SK-N-SH (cell line): ENCODE results near the gene PHC2. TPM values are rescaled to one million over a fixed set of nuclear protein-coding genes. Genes with fewer than 3 reads are reported as not detected.

Source experiments
- CTCF ChIA-PET: fragments of 300-600, 350-600 bp; formaldehyde crosslinking; extraction: SDS; loops from one replicate; lab custom pipeline; 2021; lab: Yijun Ruan, JAX
- POLR2A ChIA-PET: fragments of 350-600 bp; sonication (Branson Sonifier 250); formaldehyde crosslinking; extraction: SDS; loops from one replicate; lab custom pipeline; 2020; ENCODE audit warnings: antibody characterized with exemption, inconsistent platforms; lab: Yijun Ruan, JAX
- DNase-seq: peaks from one replicate; pipeline ENCODE4 v3.0.0; 2012
- H2AFZ ChIP-seq: fragments of 200-600 bp; sonication (generic); 2 replicates; pipeline ENCODE4 v1.8.1; 2016; ENCODE audit warnings: antibody characterized with exemption, mild to moderate bottlenecking, low read depth
- H3F3A ChIP-seq: fragments of 200-600 bp; sonication (generic); replicated peaks from 2 replicates; pipeline ENCODE3; 2016; ENCODE audit warnings: antibody characterized with exemption, mild to moderate bottlenecking; ENCODE audit not compliant: insufficient read depth
- H3K27ac ChIP-seq, 2 experiments: fragments of 200-500 bp in 1 of 2; fragments of 200-600 bp in 1 of 2; sonication (Bioruptor generic) in 1 of 2; sonication (generic), shearing (Covaris generic) in 1 of 2; 2 replicates each; pipeline versions ENCODE4 v1.5.1 to v1.6.1; 2014 to 2016; ENCODE audit warnings: low read depth in 2 of 2, inconsistent platforms in 1 of 2, low read length in 1 of 2, mild to moderate bottlenecking in 1 of 2, mixed read lengths in 1 of 2
- H3K27me3 ChIP-seq: fragments of 200-600 bp; sonication (generic), shearing (Covaris generic); 2 replicates; pipeline ENCODE4 v1.6.1; 2016; ENCODE audit warnings: mixed run types; ENCODE audit not compliant: insufficient read depth
- H3K36me3 ChIP-seq, 2 experiments: fragments of 200-500 bp in 1 of 2; fragments of 200-600 bp in 1 of 2; sonication (Bioruptor generic) in 1 of 2; sonication (generic) in 1 of 2; replicated peaks in 1 of 2; 2 replicates each; pipeline versions ENCODE3 to v1.5.1; 2014 to 2016; ENCODE audit warnings: low read length in 1 of 2, mild to moderate bottlenecking in 1 of 2; ENCODE audit not compliant: insufficient read depth in 2 of 2, control insufficient read depth in 1 of 2
- H3K4me1 ChIP-seq, 2 experiments: fragments of 200-500 bp in 1 of 2; fragments of 200-600 bp in 1 of 2; sonication (Bioruptor generic) in 1 of 2; sonication (generic), shearing (Covaris generic) in 1 of 2; 2 replicates each; pipeline versions ENCODE4 v1.5.1 to v1.6.1; 2014 to 2016; ENCODE audit warnings: low read depth in 1 of 2, low read length in 1 of 2, mixed run types in 1 of 2; ENCODE audit not compliant: insufficient read depth in 2 of 2, control insufficient read depth in 1 of 2
- H3K4me2 ChIP-seq: fragments of 200-600 bp; sonication (generic), shearing (Covaris generic); 2 replicates; pipeline ENCODE4 v1.6.1; 2017; ENCODE audit warnings: mixed run types
- H3K4me3 ChIP-seq, 2 experiments: fragments of 200-500 bp in 1 of 2; fragments of 200-600 bp in 1 of 2; sonication (Bioruptor generic) in 1 of 2; sonication (generic), shearing (Covaris generic) in 1 of 2; 2 replicates each; pipeline versions ENCODE4 v1.5.1 to v1.8.1; 2014 to 2016; ENCODE audit warnings: low read depth in 2 of 2, inconsistent platforms in 1 of 2, low read length in 1 of 2, mild to moderate bottlenecking in 1 of 2, mixed read lengths in 1 of 2, moderate library complexity in 1 of 2
- H3K79me2 ChIP-seq: fragments of 200-600 bp; sonication (generic); 2 replicates; pipeline ENCODE4 v1.8.1; 2017; ENCODE audit warnings: mild to moderate bottlenecking; ENCODE audit not compliant: insufficient read depth
- H3K9ac ChIP-seq: fragments of 200-600 bp; sonication (generic); 2 replicates; pipeline ENCODE4 v1.6.1; 2017; ENCODE audit warnings: mixed run types
- H3K9me2 ChIP-seq: fragments of 200-600 bp; sonication (generic); 2 replicates; pipeline ENCODE4 v1.6.1; 2017; ENCODE audit warnings: mixed run types
- H3K9me3 ChIP-seq: fragments of 200-600 bp; sonication (generic); 2 replicates; pipeline ENCODE4 v1.6.1; 2017; ENCODE audit warnings: mixed run types, mild to moderate bottlenecking, moderate library complexity
- H4K20me1 ChIP-seq: fragments of 200-600 bp; sonication (generic); 2 replicates; pipeline ENCODE4 v1.6.1; 2017; ENCODE audit warnings: mild to moderate bottlenecking, mixed run types; ENCODE audit not compliant: insufficient read depth
- CHD2 ChIP-seq: fragments of 150-350 bp; IDR thresholded peaks from 2 replicates; pipeline ENCODE4 v1.6.1; 2018; ENCODE audit warnings: low read length; ENCODE audit not compliant: partially characterized antibody
- EP300 ChIP-seq, 2 experiments: IDR thresholded peaks; 2 replicates each; pipeline versions ENCODE4 v1.4.0 to v1.6.1; 2012; ENCODE audit warnings: borderline replicate concordance in 1 of 2, low read depth in 1 of 2, low read length in 1 of 2
- EZH2phosphoT487 ChIP-seq: fragments of 200-600 bp; sonication (generic); IDR thresholded peaks from 2 replicates; pipeline ENCODE4 v1.6.1; 2017; ENCODE audit warnings: low read depth, mixed run types, mild to moderate bottlenecking, antibody characterized with exemption, moderate library complexity, borderline replicate concordance
- FOXM1 ChIP-seq: IDR thresholded peaks from 2 replicates; pipeline ENCODE4 v1.4.0; 2012; ENCODE audit warnings: low read depth, mild to moderate bottlenecking
- GATA2 ChIP-seq: sonication (generic); formaldehyde crosslinking; IDR thresholded peaks from 2 replicates; pipeline ENCODE4 v1.5.0; 2020; ENCODE audit warnings: mild to moderate bottlenecking, missing genetic modification reagents
- NRF1 ChIP-seq: IDR thresholded peaks from 2 replicates; pipeline ENCODE4 v1.6.1; 2012; ENCODE audit warnings: low read depth, mild to moderate bottlenecking, low read length
- POLR2AphosphoS5 ChIP-seq: IDR thresholded peaks from 2 replicates; pipeline ENCODE4 v1.6.1; 2012; ENCODE audit warnings: low read depth, low read length
- RFX5 ChIP-seq: IDR thresholded peaks from 2 replicates; pipeline ENCODE4 v1.6.1; 2012; ENCODE audit warnings: mild to moderate bottlenecking, improper control_type of control experiment, low read length
- RXRA ChIP-seq: IDR thresholded peaks from 2 replicates; pipeline ENCODE4 v1.4.0; 2012; ENCODE audit warnings: low read depth, mild to moderate bottlenecking, borderline replicate concordance
- TAF1 ChIP-seq: IDR thresholded peaks from 2 replicates; pipeline ENCODE4 v1.6.1; 2012; ENCODE audit warnings: low read depth, mild to moderate bottlenecking, low read length, moderate library complexity, borderline replicate concordance
- TCF12 ChIP-seq: IDR thresholded peaks from 2 replicates; pipeline ENCODE4 v1.4.0; 2012
- WGBS: methylation state at CpG from one replicate; pipeline ENCODE4 v1.1.6; 2017; ENCODE audit warnings: low lambda C conversion rate; 5-methylcytosine and 5-hydroxymethylcytosine counted together
- polyA plus RNA-seq, 3 experiments: library from polyadenylated mRNA; depleted of rRNA; stranded (reverse); fragments of >200 nt; gene quantifications; 2 replicates each; pipeline ENCODE4 v1.2.3, GENCODE V29; 2012

The PHC2 gene
- polyA plus RNA-seq, 1 of the 3 experiments (the other 2 are of a cell fraction) = 98.7 TPM

DNA sequence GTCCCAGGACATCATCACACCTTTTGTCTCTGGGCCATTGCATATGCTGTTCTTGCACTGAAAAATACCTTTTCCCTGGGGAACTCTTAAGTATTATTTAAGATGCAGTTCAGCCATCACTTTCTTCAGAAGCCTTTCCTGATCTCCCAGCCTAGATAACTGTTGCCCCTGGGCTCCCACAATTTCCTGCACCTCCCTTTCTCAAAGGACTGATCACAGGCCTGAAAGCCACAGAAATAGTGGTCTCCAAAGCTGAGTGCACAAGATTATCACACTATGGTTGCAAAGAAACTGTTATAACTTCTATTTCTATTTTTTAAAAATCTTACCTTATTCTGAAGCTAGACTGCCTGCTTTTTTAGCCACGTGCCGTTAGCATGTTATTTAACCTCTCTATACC lies 38.8 kb upstream of the PHC2 start (continued):
- TF ChIP-seq TAF1 = no peak
- TF ChIP-seq RFX5 = no peak
- no peak for TF ChIP-seq RXRA
- TF ChIP-seq POLR2AphosphoS5 = no peak

DNA sequence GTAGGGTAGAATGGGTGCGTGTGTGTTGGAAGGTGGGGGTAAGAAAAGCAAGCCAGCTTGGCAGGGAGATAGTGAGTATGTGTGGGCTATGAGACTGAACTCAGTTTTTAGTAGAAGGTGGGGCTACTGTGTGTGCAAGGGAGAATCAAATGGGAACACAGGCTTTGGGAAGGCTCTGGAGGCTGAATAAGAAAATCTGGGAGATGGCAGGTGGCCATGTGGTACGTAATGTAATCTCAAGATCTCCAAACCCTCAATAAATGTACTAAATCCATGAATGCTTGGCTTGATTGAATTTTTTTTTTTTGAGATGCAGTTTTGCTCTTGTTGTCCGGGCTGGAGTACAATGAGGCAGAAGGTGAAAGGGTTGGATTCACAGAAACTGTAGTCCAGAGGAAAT lies 38.1 kb upstream of the PHC2 start:
- Histone ChIP-seq H3K36me3 (no peaks in the 10 kb centered on the region), H3K4me1 (peaks cover 18 to 26% of the 10 kb centered on the region in 2 experiments), H3K27ac (no peak overlapping the region), H3K9ac (no peak overlapping the region), H3K79me2 (peaks cover 14% of the 10 kb centered on the region), H3F3A (peaks cover 16% of the 10 kb centered on the region), H3K9me3 (no peaks in the 10 kb centered on the region), H3K4me2 (no peak overlapping the region), H3K9me2 (no peaks in the 10 kb centered on the region), H3K4me3 (no peak overlapping the region), H4K20me1 (no peaks in the 10 kb centered on the region), H3K27me3 (no peaks in the 10 kb centered on the region), H2AFZ (no peak overlapping the region)
- 77% methylated on average over 3 of the region's 3 CpGs for WGBS
- CTCF ChIA-PET = interaction anchor here (0.7 to 7.9 kb wide), 10 partner anchors 10 to 1227 kb away, joined by 3 to 107 read pairs (median 6); no protein-coding TSS in a partner anchor
- DNase-seq = no peak
- POLR2A ChIA-PET = no interaction called here
- no peak for TF ChIP-seq NRF1
- no peak for TF ChIP-seq GATA2 (CRISPR knock-in tag)
- no peak for TF ChIP-seq CHD2
- TF ChIP-seq RXRA = no peak
- no peak for TF ChIP-seq TCF12
- TF ChIP-seq, all 33 proteins: peak for 0

DNA sequence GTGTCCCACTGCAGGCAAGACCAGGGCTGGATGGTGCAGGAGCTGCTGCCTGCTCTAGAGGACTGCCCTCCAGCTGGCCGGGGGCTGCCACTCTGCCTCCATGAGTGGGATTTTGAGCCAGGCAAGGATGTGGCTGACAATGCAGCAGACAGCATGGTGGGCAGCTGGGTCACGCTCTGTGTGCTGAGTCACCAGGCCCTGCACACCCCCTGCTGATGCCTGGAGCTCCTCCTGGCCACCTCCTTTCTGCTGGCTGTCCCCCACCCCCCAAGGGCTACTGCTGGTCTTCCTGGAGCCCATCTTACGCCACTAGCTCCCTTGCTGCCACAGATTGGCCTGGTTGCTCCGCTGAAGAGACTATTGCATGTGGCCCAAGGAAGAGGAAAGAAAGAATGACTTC lies 37.6 kb upstream of the PHC2 start:
- ChIA-PET CTCF (interaction anchor here (0.7 to 7.9 kb wide), 9 partner anchors 10 to 1227 kb away, joined by 3 to 107 read pairs (median 6); no protein-coding TSS in a partner anchor), POLR2A (no interaction called here)
- no peaks in the 10 kb centered on the region for H4K20me1 ChIP-seq
- H2AFZ ChIP-seq = no peak overlapping the region
- no peak for DNase-seq
- TF ChIP-seq EZH2phosphoT487 (no peak), EP300 (IDR thresholded peaks at IDR 0.05; ENCODE audit: borderline replicate concordance in 1 of 2, low read depth in 1 of 2, low read length in 1 of 2) (no peak), FOXM1 (no peak)
- H3K9me2 ChIP-seq = no peaks in the 10 kb centered on the region
- H3K9ac ChIP-seq = no peak overlapping the region
- no peak overlapping the region for H3K4me2 ChIP-seq
- peaks cover 18 to 23% of the 10 kb centered on the region in 2 experiments for H3K4me1 ChIP-seq
- peaks cover 16% of the 10 kb centered on the region for H3F3A ChIP-seq
- WGBS = 78% methylated on average over 2 of the region's 4 CpGs
- H3K79me2 ChIP-seq = peaks cover 10% of the 10 kb centered on the region
- no peak overlapping the region for H3K27ac ChIP-seq
- H3K9me3 ChIP-seq = no peaks in the 10 kb centered on the region
- no peak overlapping the region for H3K4me3 ChIP-seq
- H3K27me3 ChIP-seq = no peaks in the 10 kb centered on the region
- H3K36me3 ChIP-seq = no peaks in the 10 kb centered on the region

DNA sequence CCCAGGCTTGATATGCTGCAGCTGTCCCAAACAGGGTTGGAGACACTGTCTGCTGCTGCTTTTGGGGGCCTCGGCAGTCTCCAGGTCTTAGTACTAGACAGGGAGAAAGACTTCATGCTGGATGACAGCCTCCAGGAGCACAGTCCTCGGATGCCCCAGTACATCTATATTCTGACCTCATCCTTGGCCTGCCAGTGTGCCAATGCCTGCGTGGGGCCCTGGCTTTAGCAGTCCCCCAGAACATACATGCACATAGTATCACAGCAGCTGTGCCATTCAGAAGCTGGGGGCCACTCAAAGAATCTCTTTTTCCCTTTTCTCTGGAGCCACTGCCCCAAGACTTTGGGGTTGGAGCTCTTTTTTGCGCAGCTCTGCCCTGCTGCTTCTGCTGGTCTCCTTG lies 37.1 kb upstream of the PHC2 start:
- 100% methylated on average over 1 of the region's 4 CpGs for whole genome bisulfite sequencing
- no peak for TF ChIP-seq TAF1
- TF ChIP-seq, all 33 proteins: peak for 0
- H3K27me3 ChIP-seq = no peaks in the 10 kb centered on the region
- H3F3A ChIP-seq = peaks cover 16% of the 10 kb centered on the region
- no peaks in the 10 kb centered on the region for H3K9me2 ChIP-seq
- DNase-seq = no peak
- H3K79me2 ChIP-seq = peaks cover 5% of the 10 kb centered on the region
- H3K4me1 ChIP-seq = peaks cover 18 to 19% of the 10 kb centered on the region in 2 experiments
- no peak overlapping the region for H3K4me2 ChIP-seq
- ChIA-PET POLR2A (no interaction called here), CTCF (interaction anchor here (0.8 to 7.9 kb wide), 5 partner anchors 9 to 1228 kb away, joined by 3 to 107 read pairs (median 6); no protein-coding TSS in a partner anchor)
- no peak overlapping the region for H3K4me3 ChIP-seq
- H3K9ac ChIP-seq = no peak overlapping the region
- H4K20me1 ChIP-seq = no peaks in the 10 kb centered on the region
- no peak overlapping the region for H3K27ac ChIP-seq
- H3K9me3 ChIP-seq = no peaks in the 10 kb centered on the region
- H2AFZ ChIP-seq = no peak overlapping the region
- no peaks in the 10 kb centered on the region for H3K36me3 ChIP-seq
